ENCODE results near the gene MCM5. TPM values are rescaled to one million over a fixed set of nuclear protein-coding genes. Genes with fewer than 3 reads are reported as not detected.
A peak's percentile ranks its signal among the peaks of the same experiment; 100 is the strongest.

Gene MCM5
- total and polyA plus RNA-seq, 2 of the 13 experiments (the other 11 are each of a cell fraction or from before 2014, with no cell fraction given), result 40.2 to 93.5 TPM

GRCh38 chr22:35379146-35379993 lies 20.6 kb upstream of the MCM5 start (continued):
- TF ChIP-seq ZNF737 (CRISPR knock-in tag; IDR thresholded peaks at IDR 0.05; ENCODE audit: borderline replicate concordance) (no peak), MTA1 (CRISPR knock-in tag; IDR thresholded peaks at IDR 0.05; ENCODE audit: borderline replicate concordance) (no peak), SSRP1 (CRISPR knock-in tag; IDR thresholded peaks at IDR 0.05) (no peak), RCOR2 (CRISPR knock-in tag; IDR thresholded peaks at IDR 0.05) (no peak), SP5 (CRISPR knock-in tag; IDR thresholded peaks at IDR 0.05; ENCODE audit: borderline replicate concordance, low read depth) (peak; percentile 85), KLF13 (CRISPR knock-in tag; IDR thresholded peaks at IDR 0.05) (no peak), MIXL1 (CRISPR knock-in tag; IDR thresholded peaks at IDR 0.05) (no peak), HNF1A (IDR thresholded peaks at IDR 0.05; ENCODE audit: low read depth) (peak; percentile 87), HNF1A (CRISPR knock-in tag; IDR thresholded peaks at IDR 0.05; ENCODE audit: borderline replicate concordance) (peak; percentile 80; the same call in 1 of the 2 replicates), RNF2 (conservative IDR thresholded peaks at IDR 0.05; ENCODE audit: low read depth) (no peak), NR3C1 (CRISPR knock-in tag; IDR thresholded peaks at IDR 0.05) (no peak), KDM5A (IDR thresholded peaks at IDR 0.05; ENCODE audit: borderline replicate concordance, low read length) (no peak), SALL1 (CRISPR knock-in tag; IDR thresholded peaks at IDR 0.05) (0 out of 2 replicates have a peak, but pooled peaks have one; percentile 15), TBX2 (CRISPR knock-in tag; IDR thresholded peaks at IDR 0.05; ENCODE audit: borderline replicate concordance) (no peak), NR2F6 (IDR thresholded peaks at IDR 0.05) (peak; percentile 81; the same call in 1 of the 2 replicates), NR2F6 (CRISPR knock-in tag; IDR thresholded peaks at IDR 0.05) (peak; percentile 66; the same call in 1 of the 2 replicates), RARA (CRISPR knock-in tag; IDR thresholded peaks at IDR 0.05) (peak; percentile 80)
- TF ChIP-seq, protein P1, sequence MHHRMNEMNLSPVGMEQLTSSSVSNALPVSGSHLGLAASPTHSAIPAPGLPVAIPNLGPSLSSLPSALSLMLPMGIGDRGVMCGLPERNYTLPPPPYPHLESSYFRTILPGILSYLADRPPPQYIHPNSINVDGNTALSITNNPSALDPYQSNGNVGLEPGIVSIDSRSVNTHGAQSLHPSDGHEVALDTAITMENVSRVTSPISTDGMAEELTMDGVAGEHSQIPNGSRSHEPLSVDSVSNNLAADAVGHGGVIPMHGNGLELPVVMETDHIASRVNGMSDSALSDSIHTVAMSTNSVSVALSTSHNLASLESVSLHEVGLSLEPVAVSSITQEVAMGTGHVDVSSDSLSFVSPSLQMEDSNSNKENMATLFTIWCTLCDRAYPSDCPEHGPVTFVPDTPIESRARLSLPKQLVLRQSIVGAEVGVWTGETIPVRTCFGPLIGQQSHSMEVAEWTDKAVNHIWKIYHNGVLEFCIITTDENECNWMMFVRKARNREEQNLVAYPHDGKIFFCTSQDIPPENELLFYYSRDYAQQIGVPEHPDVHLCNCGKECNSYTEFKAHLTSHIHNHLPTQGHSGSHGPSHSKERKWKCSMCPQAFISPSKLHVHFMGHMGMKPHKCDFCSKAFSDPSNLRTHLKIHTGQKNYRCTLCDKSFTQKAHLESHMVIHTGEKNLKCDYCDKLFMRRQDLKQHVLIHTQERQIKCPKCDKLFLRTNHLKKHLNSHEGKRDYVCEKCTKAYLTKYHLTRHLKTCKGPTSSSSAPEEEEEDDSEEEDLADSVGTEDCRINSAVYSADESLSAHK (CRISPR knock-in tag; IDR thresholded peaks at IDR 0.05; ENCODE audit: borderline replicate concordance), result no peak
- TF ChIP-seq, protein P2, sequence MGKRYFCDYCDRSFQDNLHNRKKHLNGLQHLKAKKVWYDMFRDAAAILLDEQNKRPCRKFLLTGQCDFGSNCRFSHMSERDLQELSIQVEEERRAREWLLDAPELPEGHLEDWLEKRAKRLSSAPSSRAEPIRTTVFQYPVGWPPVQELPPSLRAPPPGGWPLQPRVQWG (CRISPR knock-in tag; IDR thresholded peaks at IDR 0.05; ENCODE audit: borderline replicate concordance, low read depth), result no peak
- TF ChIP-seq, protein P3, sequence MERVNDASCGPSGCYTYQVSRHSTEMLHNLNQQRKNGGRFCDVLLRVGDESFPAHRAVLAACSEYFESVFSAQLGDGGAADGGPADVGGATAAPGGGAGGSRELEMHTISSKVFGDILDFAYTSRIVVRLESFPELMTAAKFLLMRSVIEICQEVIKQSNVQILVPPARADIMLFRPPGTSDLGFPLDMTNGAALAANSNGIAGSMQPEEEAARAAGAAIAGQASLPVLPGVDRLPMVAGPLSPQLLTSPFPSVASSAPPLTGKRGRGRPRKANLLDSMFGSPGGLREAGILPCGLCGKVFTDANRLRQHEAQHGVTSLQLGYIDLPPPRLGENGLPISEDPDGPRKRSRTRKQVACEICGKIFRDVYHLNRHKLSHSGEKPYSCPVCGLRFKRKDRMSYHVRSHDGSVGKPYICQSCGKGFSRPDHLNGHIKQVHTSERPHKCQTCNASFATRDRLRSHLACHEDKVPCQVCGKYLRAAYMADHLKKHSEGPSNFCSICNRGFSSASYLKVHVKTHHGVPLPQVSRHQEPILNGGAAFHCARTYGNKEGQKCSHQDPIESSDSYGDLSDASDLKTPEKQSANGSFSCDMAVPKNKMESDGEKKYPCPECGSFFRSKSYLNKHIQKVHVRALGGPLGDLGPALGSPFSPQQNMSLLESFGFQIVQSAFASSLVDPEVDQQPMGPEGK (CRISPR knock-in tag; IDR thresholded peaks at IDR 0.05), result 0 out of 2 replicates have a peak, but pooled peaks have one; percentile 23
- TF ChIP-seq, protein P4, sequence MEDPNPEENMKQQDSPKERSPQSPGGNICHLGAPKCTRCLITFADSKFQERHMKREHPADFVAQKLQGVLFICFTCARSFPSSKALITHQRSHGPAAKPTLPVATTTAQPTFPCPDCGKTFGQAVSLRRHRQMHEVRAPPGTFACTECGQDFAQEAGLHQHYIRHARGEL (CRISPR knock-in tag; IDR thresholded peaks at IDR 0.05), result no peak

All from HepG2 (cell line).